Activated T-helper 17 cell treated with anti-CD3 and anti-CD28 coated beads, Interleukin-2, amount 50 U/mL, for 72 hours (primary cell): ENCODE measurements around the gene PAOX. TPM values are rescaled to one million over a fixed set of nuclear protein-coding genes. Genes with fewer than 3 reads are reported as not detected.

Source experiments
- ATAC-seq: fragments of 150-1000 bp; cut with Tn5 transposase; replicated peaks from 2 replicates; pipeline ENCODE4 v1.10.0; 2021; ENCODE audit warnings: mild to moderate bottlenecking, moderate library complexity
- H3K27ac Mint-ChIP-seq: one replicate; pipeline ENCODE4 v1.8.0; 2022; ENCODE audit warnings: mixed read lengths
- H3K27me3 Mint-ChIP-seq: one replicate; pipeline ENCODE4 v1.8.0; 2022; ENCODE audit warnings: mixed read lengths
- H3K36me3 Mint-ChIP-seq: one replicate; pipeline ENCODE4 v1.8.0; 2022; ENCODE audit warnings: low read depth, mild to moderate bottlenecking, mixed read lengths
- H3K4me1 Mint-ChIP-seq: one replicate; pipeline ENCODE4 v1.8.0; 2022; ENCODE audit warnings: mixed read lengths
- H3K4me3 Mint-ChIP-seq: one replicate; pipeline ENCODE4 v1.8.0; 2022; ENCODE audit warnings: mild to moderate bottlenecking, mixed read lengths
- H3K9me3 Mint-ChIP-seq: one replicate; pipeline ENCODE4 v1.8.0; 2022; ENCODE audit warnings: mixed read lengths
- total RNA-seq, 2 donors: library from RNA; stranded (reverse); gene quantifications; one replicate each; pipeline ENCODE4 v1.2.3, GENCODE V29; 2022

PAOX gene
- total RNA-seq, 2 donors from 2014 or later: 3.0 to 9.2 TPM

GRCh38 chr10:133439517-133440461, 60.7 kb downstream of the PAOX start:
- Mint-ChIP-seq H3K27me3 (peaks cover 5% of the 10 kb centered on the region), H3K27ac (no peak overlapping the region), H3K36me3 (peaks cover 4% of the 10 kb centered on the region), H3K4me3 (peak overlapping the region; percentile 47), H3K4me1 (peaks cover 25% of the 10 kb centered on the region), H3K9me3 (no peaks in the 10 kb centered on the region)
- ATAC-seq: no peak

GRCh38 chr10:133440633-133441285, 61.7 kb downstream of the PAOX start:
- ATAC-seq: no peak
- Mint-ChIP-seq H3K27me3 (peaks cover 5% of the 10 kb centered on the region), H3K27ac (no peak overlapping the region), H3K4me3 (no peak overlapping the region), H3K9me3 (no peaks in the 10 kb centered on the region), H3K36me3 (peaks cover 4% of the 10 kb centered on the region), H3K4me1 (peaks cover 25% of the 10 kb centered on the region)

Other genes with a start within 250 kb of the PAOX start
- under 1 TPM; 0.19 to 0.26 TPM for gene KNDC1, start 219.0 kb upstream of the PAOX start, total RNA-seq
- gene UTF1, start 149.0 kb upstream of the PAOX start, total RNA-seq: not detected
- under 1 TPM in 1 of 2 donors, not detected in 1; 0.21 TPM for gene VENTX, start 141.4 kb upstream of the PAOX start, total RNA-seq
- gene ADAM8, start 102.4 kb upstream of the PAOX start, total RNA-seq: 100 to 1,000 TPM in 1 of 2 donors, 10 to 100 TPM in 1; 83.7 to 336 TPM
- 10 to 100 TPM; 47.8 to 55.8 TPM for gene TUBGCP2, start 70.4 kb upstream of the PAOX start, total RNA-seq
- 10 to 100 TPM; 52.8 to 74.2 TPM for gene ZNF511, start 70.3 kb upstream of the PAOX start, total RNA-seq
- not detected for gene CALY, start 42.4 kb upstream of the PAOX start, total RNA-seq
- gene PRAP1, start 31.9 kb upstream of the PAOX start, total RNA-seq: not detected
- gene FUOM, start 21.2 kb upstream of the PAOX start, total RNA-seq: 10 to 100 TPM; 13.8 to 21.9 TPM
- 10 to 100 TPM; 61.3 to 73.8 TPM for gene ECHS1, start 5.9 kb upstream of the PAOX start, total RNA-seq
- gene MTG1, start 14.9 kb downstream of the PAOX start, total RNA-seq: 10 to 100 TPM; 38.9 to 58.8 TPM
- gene SPRN, start 45.4 kb downstream of the PAOX start, total RNA-seq: not detected
- gene SCART1, start 74.7 kb downstream of the PAOX start, total RNA-seq: 10 to 100 TPM in 1 of 2 donors, 1 to 10 TPM in 1; 7.2 to 17.3 TPM
- 1 to 10 TPM; 1.4 to 5.4 TPM for gene CYP2E1, start 148.1 kb downstream of the PAOX start, total RNA-seq
- under 1 TPM; 0.29 to 0.69 TPM for gene SYCE1, start 186.3 kb downstream of the PAOX start, total RNA-seq
- gene FRG2B, start 247.5 kb downstream of the PAOX start, total RNA-seq: under 1 TPM in 1 of 2 donors, not detected in 1; 0.24 TPM